NCI-H1092 treated with DMSO at 0.1 percent for 48 hours (cell line): ENCODE results near the gene ACAP1.
"Not testable (repeated sequence)": the region's sequence is repeated elsewhere in the genome, so short reads cannot be mapped to it uniquely, and the experiment has no call there.

Experiments used
- DNase-seq: peaks from one replicate; lab custom pipeline; 2025; lab: John Stamatoyannopoulos, UW

ACAP1 gene

GRCh38 chr17:7355573-7355972 lies 19.2 kb downstream of the ACAP1 start:
- DNase-seq, result no peak

GRCh38 chr17:7356072-7356549 lies 19.8 kb downstream of the ACAP1 start:
- DNase-seq, result peak; percentile 40

- DNase-seq, result no peak
These were observed 20.4 kb downstream of the ACAP1 start for GRCh38 chr17:7356756-7357155.

DNA sequence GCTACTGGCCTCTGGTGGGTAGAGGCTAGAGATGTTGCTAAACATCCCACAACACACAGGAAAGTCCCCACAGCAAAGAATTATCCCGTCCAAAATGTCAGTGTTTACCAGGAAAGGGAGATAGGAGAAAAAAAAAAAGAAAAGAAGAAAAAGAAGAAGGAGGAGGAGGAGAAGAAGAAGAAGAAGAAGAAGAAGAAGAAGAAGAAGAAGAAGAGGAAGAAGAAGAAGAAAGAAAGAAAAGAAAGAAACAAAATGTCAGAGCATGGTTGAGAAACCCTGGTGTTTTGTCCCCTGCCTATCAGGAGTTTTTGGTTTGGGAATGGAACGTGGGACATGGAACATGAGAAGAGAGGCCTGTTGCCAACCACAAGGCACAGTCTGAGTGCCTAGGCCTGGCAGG lies 21.1 kb downstream of the ACAP1 start:
- no peak for DNase-seq

DNA sequence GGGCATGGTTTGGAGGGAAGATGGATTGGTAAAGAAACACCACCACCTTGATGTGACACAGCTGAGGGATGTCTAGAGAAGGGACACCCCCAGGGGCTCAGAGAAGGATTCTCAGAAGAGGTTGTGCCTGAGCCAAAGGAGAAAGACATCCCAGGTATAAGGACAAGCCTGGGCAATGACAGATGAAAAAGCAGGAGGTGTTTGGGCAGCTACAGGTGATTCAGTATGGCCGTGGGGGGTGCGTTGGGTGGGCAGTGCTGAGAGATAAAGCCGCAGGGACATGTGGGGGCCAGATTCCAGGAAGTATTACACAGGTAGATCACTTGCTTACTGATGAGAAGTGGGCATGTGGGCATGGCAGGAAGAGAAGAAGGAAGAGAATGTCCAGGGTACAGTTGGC lies 25.6 kb downstream of the ACAP1 start:
- no peak for DNase-seq

DNA sequence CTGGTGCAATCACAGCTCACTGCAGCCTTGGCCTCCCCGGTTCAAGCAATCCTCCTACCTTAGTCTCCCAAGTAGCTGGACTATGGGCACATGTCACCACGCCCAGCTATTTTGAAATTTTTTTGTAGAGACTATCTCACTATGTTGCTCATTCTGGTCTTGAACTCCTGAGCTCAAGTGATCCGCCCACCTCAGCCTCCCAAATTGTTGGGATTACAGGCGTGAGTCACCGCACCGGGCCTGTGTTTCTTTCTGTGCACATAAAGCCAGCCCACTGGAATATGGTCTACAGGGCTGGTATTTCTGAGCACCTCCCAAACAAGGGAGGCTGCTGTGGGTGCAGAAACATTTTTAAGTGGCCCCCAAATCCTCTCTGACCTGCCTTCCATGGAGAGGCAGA lies 27.0 kb downstream of the ACAP1 start:
- no peak for DNase-seq

DNA sequence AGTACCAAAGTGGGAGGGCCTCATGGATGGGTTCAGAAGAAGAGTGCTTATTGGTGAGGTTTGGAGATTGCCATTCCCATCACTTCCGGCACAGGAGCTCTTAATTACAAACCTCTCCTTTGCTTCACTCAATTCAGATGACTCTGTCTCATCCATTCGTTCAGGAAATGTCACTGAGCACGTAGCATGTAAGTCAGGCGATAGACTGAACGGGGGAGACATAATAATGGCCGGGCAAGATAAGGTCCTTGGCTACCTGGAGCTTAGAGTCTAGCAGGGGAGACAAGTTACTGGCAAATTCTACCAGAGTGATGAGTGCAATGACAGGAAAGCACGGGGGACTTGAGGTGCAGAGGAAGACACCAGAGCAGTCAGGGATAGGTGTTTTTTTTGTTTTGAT lies 29.6 kb downstream of the ACAP1 start:
- not testable (repeated sequence) for DNase-seq

- no peak for DNase-seq
These were observed 30.8 kb downstream of the ACAP1 start for GRCh38 chr17:7367083-7367482.

GRCh38 chr17:7367918-7368598 lies 31.7 kb downstream of the ACAP1 start:
- DNase-seq, result no peak

- DNase-seq, result not testable (repeated sequence)
These were observed 32.3 kb downstream of the ACAP1 start for GRCh38 chr17:7368599-7368994.

DNA sequence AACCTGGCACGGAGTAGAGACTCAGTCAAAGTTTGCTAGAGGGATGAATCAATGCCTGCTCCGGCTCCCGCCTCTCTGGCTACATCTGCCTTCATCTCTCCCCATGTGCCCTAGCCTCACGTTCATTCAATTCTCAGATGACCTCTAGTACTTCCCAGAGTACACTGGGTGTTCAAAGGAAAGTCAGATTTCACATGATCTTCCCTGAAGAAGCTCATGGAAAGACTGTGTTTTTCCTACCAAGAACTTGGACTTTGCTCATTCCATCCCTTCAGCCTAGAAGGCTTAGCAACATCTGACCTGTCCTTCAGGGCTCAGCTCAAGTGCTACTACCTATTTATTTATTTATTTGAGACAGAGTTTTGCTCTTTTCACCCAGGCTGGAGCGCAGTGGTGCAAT lies 33.5 kb downstream of the ACAP1 start:
- DNase-seq, result no peak

- no peak for DNase-seq
These were observed 34.5 kb downstream of the ACAP1 start for GRCh38 chr17:7370853-7371252.

DNA sequence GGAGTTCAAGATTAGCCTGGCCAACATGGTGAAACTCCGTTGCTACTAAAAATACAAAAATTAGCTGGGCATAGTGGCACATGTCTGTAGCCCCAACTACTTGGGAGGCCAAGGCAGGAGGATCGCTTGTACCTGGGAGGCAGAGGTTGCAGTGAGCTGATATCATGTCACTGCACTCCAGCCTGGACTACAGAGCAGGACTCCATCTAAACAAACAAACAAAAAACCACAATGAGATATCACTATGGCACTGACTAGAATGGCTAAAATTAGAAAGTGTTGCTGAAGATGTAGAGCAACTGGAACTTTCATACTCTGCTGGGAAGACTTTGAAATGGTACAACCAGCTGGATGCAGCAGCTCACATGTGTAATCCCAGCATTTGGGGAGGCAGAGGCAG lies 38.0 kb downstream of the ACAP1 start:
- DNase-seq, result no peak

DNA sequence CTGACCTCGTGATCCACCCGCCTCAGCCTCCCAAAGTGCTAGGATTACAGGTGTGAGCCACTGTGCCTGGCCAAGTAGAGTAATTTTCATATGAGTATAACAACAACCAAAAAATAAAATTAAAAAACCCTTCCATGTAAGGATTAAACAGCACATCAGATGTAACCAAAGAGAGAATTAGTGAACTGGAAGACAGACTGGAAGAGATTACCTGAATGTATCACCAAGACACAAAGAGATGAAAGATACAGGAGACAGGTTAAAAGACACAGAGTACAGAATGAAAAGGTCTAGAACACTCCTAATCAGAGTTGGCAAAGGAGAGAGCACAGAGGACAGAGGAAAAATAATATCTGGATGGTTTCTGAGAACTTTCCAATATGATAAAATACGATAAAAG lies 42.8 kb downstream of the ACAP1 start:
- DNase-seq, result no peak

GRCh38 chr17:7380321-7380720 lies 44.0 kb downstream of the ACAP1 start:
- DNase-seq, result peak; percentile 2

DNA sequence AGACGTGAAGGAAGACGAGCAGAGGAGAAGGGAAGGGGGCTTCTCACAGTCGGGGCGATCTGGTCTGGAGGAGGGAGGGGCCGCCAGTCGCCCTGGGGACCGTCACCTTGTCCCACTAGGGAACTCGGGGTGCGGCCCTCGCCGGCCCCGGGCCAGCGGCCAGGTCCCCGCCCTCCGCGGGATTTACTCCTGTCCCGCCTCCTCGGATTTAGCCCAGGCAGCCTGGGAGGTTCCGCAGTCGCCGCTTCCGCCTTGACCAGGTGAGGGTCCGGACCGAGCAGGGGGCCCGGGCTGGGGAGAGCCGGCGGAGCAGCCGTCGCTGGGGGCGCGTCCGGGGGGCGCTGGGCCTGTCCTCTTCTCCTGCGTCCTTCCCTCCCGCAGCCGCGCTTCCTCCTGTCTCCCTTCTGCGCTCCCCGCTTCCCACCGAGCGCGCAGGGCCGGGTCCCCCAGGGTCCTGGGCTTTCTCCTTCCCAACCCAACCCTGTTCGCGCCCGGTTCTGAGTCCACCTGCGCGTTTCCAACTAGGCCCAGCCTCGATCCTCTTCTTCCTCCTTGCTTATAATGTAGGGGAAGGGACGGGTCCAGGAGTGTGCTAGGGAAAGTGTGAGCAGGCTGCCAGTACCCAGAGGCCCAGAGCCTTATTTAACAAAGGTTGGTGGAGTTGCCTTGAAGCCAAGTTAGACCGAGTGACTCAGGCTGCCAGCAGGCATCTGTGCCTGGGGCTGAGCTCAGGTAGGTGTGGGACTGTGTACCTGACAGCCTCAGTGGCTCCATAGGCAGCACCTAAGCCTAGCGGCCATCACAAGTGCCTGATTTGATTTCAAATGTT lies 44.7 kb downstream of the ACAP1 start, which contains the start of gene TNK1:
Gene TNK1, plus strand, starts transcription at position 235 of the 829 bp plus-strand sequence. CDS start 1,838 bp downstream, outside the sequence.
- DNase-seq, result no peak

DNA sequence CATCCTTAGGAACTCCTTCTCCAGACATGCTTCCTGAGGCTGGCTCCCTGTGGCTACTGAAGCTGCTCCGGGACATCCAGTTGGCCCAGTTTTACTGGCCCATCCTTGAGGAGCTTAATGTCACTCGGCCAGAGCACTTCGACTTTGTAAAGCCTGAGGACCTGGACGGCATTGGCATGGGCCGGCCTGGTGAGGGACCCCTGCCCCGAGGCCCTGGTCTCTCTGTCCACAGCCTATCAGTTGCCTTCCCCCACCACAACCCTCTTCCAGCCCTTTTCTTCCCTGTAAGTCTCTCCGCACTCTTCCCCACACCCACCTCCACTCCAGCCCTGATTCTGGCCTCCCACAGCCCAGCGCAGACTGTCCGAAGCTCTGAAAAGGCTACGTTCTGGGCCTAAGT lies 46.6 kb downstream of the ACAP1 start:
- DNase-seq, result no peak

DNA sequence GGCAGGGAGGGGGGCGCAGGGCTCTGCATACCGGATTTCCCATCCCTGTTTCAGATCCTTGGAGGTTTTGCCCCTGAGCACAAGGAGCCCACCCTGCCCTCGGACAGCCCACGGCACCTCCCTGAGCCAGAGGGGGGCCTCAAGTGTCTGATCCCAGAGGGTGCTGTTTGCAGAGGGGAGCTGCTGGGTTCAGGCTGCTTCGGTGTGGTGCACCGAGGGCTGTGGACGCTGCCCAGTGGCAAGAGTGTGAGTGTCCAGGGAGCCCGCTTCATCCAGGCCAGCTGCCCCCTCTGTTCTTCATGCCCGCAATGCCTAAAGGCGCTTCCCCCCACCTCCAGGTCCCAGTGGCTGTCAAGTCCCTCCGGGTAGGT lies 47.0 kb downstream of the ACAP1 start:
- DNase-seq, result no peak

DNA sequence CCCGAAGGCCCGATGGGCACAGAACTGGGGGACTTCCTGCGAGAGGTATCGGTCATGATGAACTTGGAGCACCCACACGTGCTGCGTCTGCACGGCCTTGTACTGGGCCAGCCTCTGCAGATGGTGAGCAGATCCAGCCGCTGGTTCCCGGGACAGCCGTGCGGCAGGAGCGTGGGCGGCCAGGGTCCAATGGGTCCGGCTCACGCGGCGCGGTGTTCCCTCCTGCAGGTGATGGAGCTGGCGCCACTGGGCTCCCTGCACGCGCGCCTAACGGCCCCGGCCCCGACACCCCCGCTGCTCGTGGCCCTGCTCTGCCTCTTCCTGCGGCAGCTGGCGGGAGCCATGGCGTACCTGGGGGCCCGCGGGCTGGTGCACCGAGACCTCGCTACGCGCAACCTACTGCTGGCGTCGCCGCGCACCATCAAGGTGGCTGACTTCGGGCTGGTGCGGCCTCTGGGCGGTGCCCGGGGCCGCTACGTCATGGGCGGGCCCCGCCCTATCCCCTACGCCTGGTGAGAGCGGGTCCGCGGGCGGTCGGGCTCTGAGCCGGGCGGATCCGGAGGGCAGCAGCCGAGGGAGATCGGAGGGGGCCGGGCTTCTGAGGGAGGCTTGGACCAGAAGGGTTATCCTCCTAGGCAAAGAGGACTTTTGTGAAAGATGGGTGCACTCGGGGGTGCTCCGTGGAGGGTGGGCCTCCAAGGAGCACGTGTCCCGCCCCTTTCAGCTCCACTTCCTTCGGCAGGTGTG lies 47.6 kb downstream of the ACAP1 start:
- DNase-seq, result peak; percentile 33

GRCh38 chr17:7384489-7385081 lies 48.3 kb downstream of the ACAP1 start:
- no peak for DNase-seq

GRCh38 chr17:7388856-7389255 lies 52.5 kb downstream of the ACAP1 start:
- no peak for DNase-seq
